Midbrain (tissue), 1 donor: ENCODE data around the gene HSPB8.
A peak's percentile ranks its signal among the peaks of the same experiment; 100 is the strongest.
"Not testable (repeated sequence)": the region's sequence is repeated elsewhere in the genome, so short reads cannot be mapped to it uniquely, and the experiment has no call there.

Source experiments
- DNase-seq: peaks from one replicate; lab custom pipeline; 2025; lab: John Stamatoyannopoulos, UW

HSPB8 gene

GRCh38 chr12:119206348-119207062, 27.8 kb downstream of the HSPB8 start:
- no peak for DNase-seq

DNA sequence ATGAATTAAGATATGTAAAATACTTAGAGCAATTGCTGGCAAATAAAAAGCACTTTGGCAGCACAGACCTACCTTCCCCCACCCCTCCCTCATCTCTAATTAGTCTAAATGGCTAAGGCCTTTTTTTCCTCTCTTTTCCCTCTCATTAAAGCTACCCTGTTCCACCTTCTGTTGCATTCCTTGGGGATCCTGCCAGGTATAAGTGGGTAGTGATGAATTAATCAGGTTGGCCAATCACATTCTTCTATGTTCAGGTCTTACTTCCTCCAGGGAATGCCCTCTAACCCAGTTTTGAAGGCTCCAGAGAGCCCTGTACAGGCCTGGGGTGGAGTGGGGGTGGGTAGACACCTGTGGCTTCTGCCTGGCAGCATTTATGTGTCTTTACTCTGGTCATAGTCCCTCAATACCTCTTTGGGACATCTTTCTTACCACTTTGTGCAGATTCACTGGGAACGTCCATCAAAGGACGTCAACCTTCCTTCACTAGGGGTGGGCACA, 28.4 kb downstream of the HSPB8 start:
- no peak for DNase-seq

- peak; percentile 79 for DNase-seq
These were observed 29.9 kb downstream of the HSPB8 start for GRCh38 chr12:119208626-119209061.

DNA sequence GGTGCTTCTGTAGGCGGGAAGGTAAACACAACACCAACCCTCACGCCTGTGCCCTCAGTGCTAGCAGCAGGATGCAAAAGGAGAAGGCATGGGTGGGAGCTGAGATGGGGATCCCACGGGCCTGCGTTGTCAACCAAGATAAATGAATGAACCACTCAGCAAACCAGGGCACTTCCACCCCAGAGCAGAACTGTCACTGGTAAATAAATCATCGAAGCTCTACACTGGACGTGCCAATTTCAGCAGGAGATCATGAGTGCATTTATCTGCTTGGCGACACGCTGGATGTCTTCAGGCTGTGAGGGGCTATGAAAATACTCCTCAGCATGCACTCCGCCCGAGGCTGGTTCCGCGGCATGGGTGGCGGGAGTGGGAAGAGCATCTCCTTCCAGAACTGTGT, 33.2 kb downstream of the HSPB8 start:
- DNase-seq = no peak

DNA sequence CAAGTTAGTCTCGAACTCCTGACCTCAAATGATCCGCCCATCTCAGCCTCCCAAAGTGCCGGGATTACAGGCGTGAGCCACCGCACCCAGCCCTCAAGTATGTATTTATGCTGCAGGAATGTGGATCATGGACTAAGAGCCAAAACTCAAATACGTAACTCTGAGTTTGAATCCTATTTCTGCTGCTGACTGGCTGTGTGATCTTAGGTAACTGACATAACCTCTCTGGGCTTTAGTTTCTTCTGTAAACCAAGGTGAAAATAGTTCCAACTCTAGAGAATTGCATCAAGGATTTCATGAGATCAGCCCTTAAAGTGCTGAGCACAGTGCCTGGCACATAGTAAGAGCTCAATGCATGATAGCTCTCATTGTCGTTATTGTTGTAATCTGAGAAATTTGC, 37.4 kb downstream of the HSPB8 start:
- DNase-seq = no peak

DNA sequence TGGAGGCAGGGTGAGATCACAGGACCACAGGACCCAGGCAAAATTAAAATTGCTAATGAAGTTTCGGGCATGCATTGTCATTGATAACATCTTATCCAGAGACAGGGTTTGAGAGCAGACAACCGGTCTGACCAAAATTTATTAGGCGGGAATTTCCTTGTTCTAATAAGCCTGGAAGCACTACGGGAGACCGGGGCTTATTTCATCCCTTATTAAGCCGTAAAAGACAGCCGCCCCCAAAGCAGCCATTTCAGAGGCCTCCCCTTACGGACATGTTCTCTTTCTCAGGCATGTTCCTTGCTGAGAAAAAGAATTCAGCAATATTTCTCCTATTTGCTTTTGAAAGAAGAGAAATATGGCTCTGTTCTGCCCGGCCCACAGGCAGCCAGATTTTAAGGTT, 40.1 kb downstream of the HSPB8 start:
- DNase-seq = not testable (repeated sequence)

DNA sequence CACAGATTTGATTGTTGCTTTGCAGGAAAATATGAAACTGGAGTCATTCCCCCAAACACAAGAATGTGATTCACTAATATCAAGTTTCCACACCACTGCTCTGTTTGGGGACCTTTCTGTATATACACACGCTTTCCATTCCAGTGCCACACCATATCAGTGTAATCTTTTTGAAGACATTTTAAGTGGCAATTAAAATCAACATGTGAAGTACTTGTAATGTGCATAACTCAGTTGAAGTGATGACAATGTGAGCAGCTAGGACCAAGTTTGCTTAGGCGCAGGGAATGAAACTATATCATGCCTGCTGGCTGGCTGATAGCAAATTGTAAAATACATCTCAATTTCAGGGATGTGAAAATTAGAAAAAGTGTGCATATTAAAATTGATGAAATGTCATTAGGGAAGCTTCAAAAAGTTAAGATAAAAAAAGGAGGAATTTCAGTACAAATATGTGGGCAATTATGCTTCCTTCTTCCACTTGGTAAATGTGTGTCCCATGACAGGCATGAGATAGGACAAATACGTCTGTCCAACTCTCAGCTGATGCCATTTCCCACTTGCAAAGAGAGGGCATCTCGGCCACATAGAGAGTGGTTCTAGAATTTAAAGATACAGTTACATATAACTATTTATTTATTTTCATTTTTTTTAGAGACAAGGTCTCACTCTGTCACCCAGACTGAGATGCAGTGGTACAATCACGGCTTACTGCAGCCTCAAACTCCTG, 43.7 kb downstream of the HSPB8 start:
- no peak for DNase-seq

- DNase-seq = no peak
These were observed 46.7 kb downstream of the HSPB8 start for GRCh38 chr12:119225454-119225853.

- no peak for DNase-seq
These were observed 48.6 kb downstream of the HSPB8 start for GRCh38 chr12:119227292-119227691.

DNA sequence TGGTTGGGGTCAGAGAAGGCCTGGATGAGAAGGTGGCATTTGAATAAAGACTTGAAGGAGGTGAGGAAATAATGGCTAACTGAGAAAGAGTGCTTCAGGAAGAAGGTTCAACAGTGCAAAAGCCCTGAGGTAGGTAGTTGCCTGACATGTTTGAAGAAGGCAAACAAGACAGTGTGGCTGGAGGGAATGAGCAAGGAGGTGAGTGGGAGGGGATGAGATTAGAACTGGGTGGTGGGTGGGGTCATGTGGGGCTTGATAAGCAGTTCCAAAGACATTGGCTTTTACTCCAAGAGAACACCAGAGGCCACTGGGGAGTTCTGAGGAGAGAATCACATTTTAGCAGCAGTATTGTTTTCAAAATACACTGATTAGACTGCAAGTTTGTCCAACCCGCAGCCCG, 50.5 kb downstream of the HSPB8 start:
- DNase-seq = no peak

- peak; percentile 53 for DNase-seq
These were observed 51.1 kb downstream of the HSPB8 start for GRCh38 chr12:119229837-119230236.

GRCh38 chr12:119230807-119231206, 52.1 kb downstream of the HSPB8 start:
- no peak for DNase-seq

DNA sequence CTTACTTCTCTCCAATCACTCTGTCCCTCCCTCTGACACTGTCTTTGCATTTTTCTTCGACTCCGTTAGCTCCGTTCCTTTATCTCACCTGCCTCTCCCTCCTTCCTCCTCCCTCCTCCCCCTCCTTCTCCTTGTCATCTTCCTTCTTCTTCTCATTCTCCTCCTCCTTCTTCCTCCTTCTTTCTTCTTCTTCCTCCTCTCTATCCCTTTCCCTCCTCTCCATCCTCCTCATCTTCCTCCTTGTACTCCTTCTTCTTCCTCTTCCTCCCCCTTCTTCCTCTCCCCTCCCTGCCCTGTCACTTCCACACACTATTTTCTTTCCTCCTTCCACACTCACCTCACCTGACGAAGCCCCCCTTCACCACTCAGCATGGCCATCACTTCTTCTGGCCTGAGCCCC, 53.0 kb downstream of the HSPB8 start:
- no peak for DNase-seq

- DNase-seq = no peak
These were observed 56.5 kb downstream of the HSPB8 start for GRCh38 chr12:119235197-119235751.

GRCh38 chr12:119236372-119236771, 57.6 kb downstream of the HSPB8 start:
- no peak for DNase-seq

DNA sequence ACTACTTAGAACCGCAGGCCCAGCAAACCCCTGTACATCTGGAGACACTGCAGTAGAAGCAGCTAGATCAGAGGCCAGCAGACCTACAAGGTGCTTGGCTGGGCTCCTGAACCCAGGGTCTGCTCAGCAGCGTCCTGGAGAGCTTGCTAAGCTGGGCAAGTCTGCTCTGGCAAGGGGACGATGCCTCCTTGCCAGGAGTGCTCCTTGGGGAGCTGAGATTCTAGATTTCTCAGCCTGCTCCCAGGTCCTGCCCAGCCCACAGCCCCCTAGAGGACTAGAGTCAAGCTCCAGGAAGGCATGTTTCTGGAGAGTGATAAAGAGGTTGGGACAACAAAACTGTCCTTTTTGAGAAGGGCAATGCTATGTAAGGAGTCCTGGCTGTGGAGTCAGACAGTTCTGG, 60.3 kb downstream of the HSPB8 start:
- DNase-seq = no peak

GRCh38 chr12:119241049-119241448, 62.3 kb downstream of the HSPB8 start:
- no peak for DNase-seq

DNA sequence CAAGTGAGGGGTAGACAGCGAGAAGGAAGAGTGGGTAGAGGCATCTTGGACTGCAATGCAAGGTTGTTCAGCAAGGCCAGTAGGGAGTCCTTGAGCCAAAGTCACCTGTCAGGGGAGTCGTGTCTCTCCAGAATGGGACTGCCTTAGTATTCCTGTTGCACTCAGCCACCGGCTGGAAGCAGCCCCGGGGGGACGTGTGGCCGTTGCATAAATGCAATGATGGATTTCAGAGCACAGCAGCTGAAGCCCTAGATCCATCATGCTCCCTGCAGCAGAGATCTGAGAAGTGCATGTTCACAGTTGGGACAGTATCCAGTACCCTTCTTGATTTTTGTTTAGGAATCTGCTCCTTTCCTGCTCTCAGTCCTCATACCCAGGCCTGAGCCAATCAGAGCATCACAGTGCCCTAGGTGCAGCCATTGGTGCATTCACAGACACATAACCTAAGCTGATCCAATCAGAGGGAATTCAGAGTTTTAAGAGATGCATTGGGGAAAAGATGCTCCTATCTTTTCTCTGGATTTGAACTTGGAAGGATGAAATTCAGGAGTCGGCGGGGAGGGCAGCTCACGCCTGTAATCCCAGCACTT, 62.9 kb downstream of the HSPB8 start:
- no peak for DNase-seq
